Measurements from ENCODE around the gene GABRB1. TPM values are rescaled to one million over a fixed set of nuclear protein-coding genes. Genes with fewer than 3 reads are reported as not detected.

The GABRB1 gene
- total and polyA plus RNA-seq, 2 of the 8 experiments (the other 6 are each of a cell fraction or from before 2014, with no cell fraction given), result 0.22 to 0.38 TPM

DNA sequence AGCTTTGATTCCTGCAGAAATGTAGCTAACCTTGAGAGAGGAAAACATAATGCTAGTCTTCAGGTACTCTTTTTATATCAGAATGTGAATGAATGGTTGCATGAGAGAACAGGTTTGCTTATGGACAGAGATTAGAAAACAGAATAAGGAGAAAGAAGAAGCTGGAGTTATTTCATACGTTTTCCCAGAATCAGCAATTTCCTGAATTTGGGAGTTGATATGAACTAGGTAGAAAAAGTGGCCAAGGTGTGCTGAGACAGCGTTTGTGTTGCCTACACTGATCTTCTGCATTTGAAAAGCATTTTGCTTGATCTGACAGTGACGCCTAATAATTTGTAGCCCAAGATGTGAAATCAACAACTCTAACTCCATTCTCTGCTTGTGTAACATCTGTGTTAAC is 12.5 kb downstream of the GABRB1 start (continued):
- TF ChIP-seq GABPA (IDR thresholded peaks at IDR 0.05; ENCODE audit: borderline replicate concordance, insufficient read depth, low read length), result no peak
- no peak for TF ChIP-seq BCL11A (IDR thresholded peaks at IDR 0.05; ENCODE audit: low read depth in 2 of 2, low read length in 2 of 2)
- no peak for TF ChIP-seq EGR1 (IDR thresholded peaks at IDR 0.05; ENCODE audit: borderline replicate concordance, low read depth, low read length)

Measured in H1 (cell line).